CD14-positive monocyte (primary cell): Measurements from ENCODE around the gene SLC26A9. TPM values are rescaled to one million over a fixed set of nuclear protein-coding genes. Genes with fewer than 3 reads are reported as not detected.

Source experiments
- DNase-seq, 3 donors: peaks; one replicate each; pipeline ENCODE4 v3.0.0-alpha.2; 2011 to 2022
- H2AFZ ChIP-seq: 2 replicates; pipeline ENCODE4 v1.6.0; 2012; ENCODE audit warnings: mild to moderate bottlenecking, low read depth, low read length, inconsistent platforms; ENCODE audit not compliant: insufficient read depth, poor library complexity, severe bottlenecking
- H3K27ac ChIP-seq, 2 donors: 1 replicate in 1 of 2; 2 replicates in 1 of 2; pipeline ENCODE4 v1.5.1; 2012 to 2013; ENCODE audit warnings: low read length in 2 of 2, control low read depth in 1 of 2, inconsistent platforms in 1 of 2, low read depth in 1 of 2, mild to moderate bottlenecking in 1 of 2
- H3K27me3 ChIP-seq, 2 donors: one replicate each; pipeline versions ENCODE4 v1.6.0 to v1.6.1; 2011 to 2013; ENCODE audit warnings: low read length in 2 of 2; ENCODE audit not compliant: control insufficient read depth in 2 of 2, insufficient read depth in 2 of 2
- H3K36me3 ChIP-seq, 2 donors: replicated peaks in 1 of 2; 1 replicate in 1 of 2; 2 replicates in 1 of 2; pipeline versions ENCODE4 v1.5.1 to v1.6.1; 2012 to 2013; ENCODE audit warnings: low read length in 2 of 2, control low read depth in 1 of 2, inconsistent platforms in 1 of 2, mild to moderate bottlenecking in 1 of 2; ENCODE audit not compliant: insufficient read depth in 2 of 2, control insufficient read depth in 1 of 2
- H3K4me1 ChIP-seq, 2 donors: 1 replicate in 1 of 2; 2 replicates in 1 of 2; pipeline versions ENCODE4 v1.5.1 to v1.6.1; 2012 to 2013; ENCODE audit warnings: low read length in 2 of 2, control low read depth in 1 of 2, inconsistent platforms in 1 of 2, mild to moderate bottlenecking in 1 of 2, moderate library complexity in 1 of 2; ENCODE audit not compliant: insufficient read depth in 2 of 2, control insufficient read depth in 1 of 2
- H3K4me2 ChIP-seq: replicated peaks from 2 replicates; pipeline ENCODE3; 2012; ENCODE audit warnings: low read length, moderate library complexity, mild to moderate bottlenecking; ENCODE audit not compliant: poor library complexity, severe bottlenecking; ENCODE audit errors: extremely low read depth
- H3K4me3 ChIP-seq, 3 experiments: fragments of 200-600 bp in 1 of 3; sonication (generic) in 1 of 3; replicated peaks in 1 of 3; 1 replicate in 2 of 3; 2 replicates in 1 of 3; pipeline ENCODE4 v1.5.1; 2011 to 2013; ENCODE audit warnings: low read length in 3 of 3, mild to moderate bottlenecking in 3 of 3, control low read depth in 2 of 3, low read depth in 2 of 3, inconsistent platforms in 1 of 3, moderate library complexity in 1 of 3
- H3K79me2 ChIP-seq: 2 replicates; pipeline ENCODE4 v1.6.0; 2012; ENCODE audit warnings: mild to moderate bottlenecking, control low read depth, inconsistent platforms, low read length, moderate library complexity; ENCODE audit not compliant: insufficient read depth
- H3K9ac ChIP-seq: 2 replicates; pipeline ENCODE4 v1.6.0; 2017; ENCODE audit warnings: low read length, mild to moderate bottlenecking; ENCODE audit not compliant: insufficient read depth, poor library complexity, severe bottlenecking
- H3K9me3 ChIP-seq, 2 donors: replicated peaks in 1 of 2; 1 replicate in 1 of 2; 2 replicates in 1 of 2; pipeline versions ENCODE4 v1.5.1 to v1.6.1; 2012 to 2013; ENCODE audit warnings: low read length in 2 of 2, control low read depth in 1 of 2; ENCODE audit not compliant: control insufficient read depth in 1 of 2, insufficient read depth in 1 of 2
- H4K20me1 ChIP-seq: 2 replicates; pipeline ENCODE4 v1.6.0; 2012; ENCODE audit warnings: mild to moderate bottlenecking, low read length, control low read depth, moderate library complexity; ENCODE audit not compliant: insufficient read depth
- H3K27ac Mint-ChIP-seq, 7 donors: one replicate each; pipeline ENCODE4 v1.8.0; 2020; ENCODE audit warnings: mild to moderate bottlenecking in 7 of 7, mixed read lengths in 7 of 7, moderate library complexity in 6 of 7, inconsistent platforms in 2 of 7
- H3K27me3 Mint-ChIP-seq, 3 donors: one replicate each; pipeline ENCODE4 v1.8.0; 2021 to 2022; ENCODE audit warnings: low read depth in 3 of 3, mild to moderate bottlenecking in 3 of 3, mixed read lengths in 3 of 3, moderate library complexity in 3 of 3, inconsistent platforms in 1 of 3
- H3K36me3 Mint-ChIP-seq, 2 donors: one replicate each; pipeline ENCODE4 v1.8.0; 2020; ENCODE audit warnings: mixed read lengths in 2 of 2, inconsistent platforms in 1 of 2, mild to moderate bottlenecking in 1 of 2
- H3K4me1 Mint-ChIP-seq: one replicate; pipeline ENCODE4 v1.8.0; 2020; ENCODE audit warnings: mild to moderate bottlenecking, mixed read lengths
- H3K4me3 Mint-ChIP-seq, 2 donors: one replicate each; pipeline ENCODE4 v1.8.0; 2020; ENCODE audit warnings: mild to moderate bottlenecking in 2 of 2, mixed read lengths in 2 of 2, moderate library complexity in 1 of 2
- H3K9me3 Mint-ChIP-seq, 7 donors: one replicate each; pipeline ENCODE4 v1.8.0; 2020 to 2022; ENCODE audit warnings: mixed read lengths in 7 of 7, mild to moderate bottlenecking in 6 of 7, moderate library complexity in 6 of 7, inconsistent platforms in 2 of 7
- CTCF ChIP-seq: fragments of 200-600 bp; IDR thresholded peaks from one replicate; pipeline ENCODE4 v1.8.0; 2022; ENCODE audit warnings: antibody characterized with exemption, mild to moderate bottlenecking
- WGBS: methylation state at CpG from one replicate; pipeline ENCODE4 v1.1.5; 2013; ENCODE audit warnings: missing lambda C conversion rate; ENCODE audit not compliant: insufficient coverage; 5-methylcytosine and 5-hydroxymethylcytosine counted together
- intact Hi-C, 2 donors: fragments of 100-400 bp; cut with micrococcal nuclease; formaldehyde crosslinking; loops; one replicate each; pipeline versions ENCODE4 v1.15.0 to v1.15.1; 2023
- polyA plus RNA-seq, 3 donors: library from polyadenylated mRNA; depleted of rRNA in 1 of 3; unstranded in 2 of 3; stranded (reverse) in 1 of 3; fragments of 300-500 nt in 2 of 3; fragments of >200 nt in 1 of 3; fragmentation: Illumina TruSeq in 2 of 3; gene quantifications; 1 replicate in 2 of 3; 2 replicates in 1 of 3; pipeline ENCODE4 v1.2.3, GENCODE V29; 2012 to 2021

The SLC26A9 gene
- polyA plus RNA-seq, 3 donors = 0.04 TPM; not detected in 2

- WGBS = 100% methylated on average over 4 of the region's 6 CpGs
- Histone ChIP-seq H3K27me3 (no peaks in the 10 kb centered on the region), H3K4me3 (no peak overlapping the region), H3K4me1 (peaks cover 0 to 12% of the 10 kb centered on the region in 2 donors), H2AFZ (no peak overlapping the region), H3K36me3 (no peaks in the 10 kb centered on the region), H3K9me3 (no peaks in the 10 kb centered on the region), H3K9ac (no peak overlapping the region), H4K20me1 (no peaks in the 10 kb centered on the region), H3K4me2 (no peak overlapping the region), H3K27ac (no peak overlapping the region), H3K79me2 (no peaks in the 10 kb centered on the region)
- no peak overlapping the region for H3K4me3 Mint-ChIP-seq
- DNase-seq = no peak
- peaks cover 0 to 3% (median 2%) of the 10 kb centered on the region in 7 donors for H3K9me3 Mint-ChIP-seq
- peaks cover 0 to 2% (median 2%) of the 10 kb centered on the region in 3 donors for H3K27me3 Mint-ChIP-seq
- H3K36me3 Mint-ChIP-seq = peaks cover 0 to 4% of the 10 kb centered on the region in 2 donors
- intact Hi-C loops = loop anchor here in 1 of 2 donors (5.0 kb wide), 1 partner anchor 187 kb away; no protein-coding TSS in a partner anchor
- no peak for TF ChIP-seq CTCF
- H3K27ac Mint-ChIP-seq = peak overlapping the region in 1 of 7 donors; percentile 54
- H3K4me1 Mint-ChIP-seq = peaks cover 12% of the 10 kb centered on the region
These were observed 36.0 kb upstream of the SLC26A9 start for GRCh38 chr1:205979301-205979700.

- H3K36me3 ChIP-seq = no peaks in the 10 kb centered on the region
- Mint-ChIP-seq H3K4me3 (no peak overlapping the region), H3K36me3 (peaks cover 0 to 4% of the 10 kb centered on the region in 2 donors), H3K27me3 (peaks cover 0 to 2% (median 1%) of the 10 kb centered on the region in 3 donors), H3K27ac (no peak overlapping the region), H3K9me3 (peaks cover 0 to 3% (median 2%) of the 10 kb centered on the region in 7 donors), H3K4me1 (peaks cover 7% of the 10 kb centered on the region)
- H2AFZ ChIP-seq = no peak overlapping the region
- no peaks in the 10 kb centered on the region for H3K79me2 ChIP-seq
- no peak overlapping the region for H3K4me2 ChIP-seq
- H3K27ac ChIP-seq = no peak overlapping the region
- peaks cover 0 to 12% of the 10 kb centered on the region in 2 donors for H3K4me1 ChIP-seq
- H4K20me1 ChIP-seq = no peaks in the 10 kb centered on the region
- no peak for TF ChIP-seq CTCF
- intact Hi-C loops = loop anchor here in 1 of 2 donors (5.0 kb wide), 1 partner anchor 186 kb away; no protein-coding TSS in a partner anchor
- WGBS = 93% methylated on average over 6 of the region's 7 CpGs
- H3K27me3 ChIP-seq = no peaks in the 10 kb centered on the region
- no peaks in the 10 kb centered on the region for H3K9me3 ChIP-seq
- no peak overlapping the region for H3K9ac ChIP-seq
- no peak overlapping the region for H3K4me3 ChIP-seq
- no peak for DNase-seq
These were observed 35.4 kb upstream of the SLC26A9 start for GRCh38 chr1:205978676-205979075.
